GM21619 (cell line): ENCODE results near the gene BCAT1.
"Not testable (repeated sequence)": the region's sequence is repeated elsewhere in the genome, so short reads cannot be mapped to it uniquely, and the experiment has no call there.

Experiments used
- ATAC-seq: cut with Tn5 transposase; IDR thresholded peaks from one replicate; pipeline ENCODE4 v1.9.1; 2021; ENCODE audit not compliant: unreplicated experiment

BCAT1 gene

DNA sequence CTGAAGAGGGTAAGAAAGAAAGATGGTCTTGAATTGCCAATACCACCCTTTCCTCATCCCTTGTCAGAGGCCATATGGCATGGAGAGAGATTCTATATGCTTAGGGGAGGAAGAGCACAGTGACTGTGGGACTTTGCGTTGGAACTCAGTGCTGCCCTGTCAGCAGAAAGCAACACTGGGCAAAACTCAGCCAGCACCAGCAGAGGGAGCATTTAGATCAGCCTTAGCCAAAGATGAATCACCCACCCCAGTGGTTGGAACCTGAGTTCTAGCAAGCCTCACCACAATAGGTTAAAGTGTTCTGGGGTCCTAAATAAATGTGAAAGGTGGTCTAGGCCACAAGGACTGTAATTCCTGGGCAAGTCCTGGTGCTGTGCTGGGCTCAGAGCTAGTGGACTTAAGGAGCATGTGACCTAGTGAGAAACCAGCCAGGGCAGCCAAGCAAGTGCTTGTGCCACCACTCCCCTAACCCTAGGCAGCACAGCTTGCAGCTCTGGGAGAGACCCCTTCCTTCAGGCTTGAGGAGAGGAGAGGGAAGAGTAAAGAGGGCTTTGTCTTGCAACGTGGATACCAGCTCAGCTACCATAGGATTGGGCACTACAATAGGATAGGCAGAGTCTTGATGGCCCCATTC, 11.4 kb upstream of the BCAT1 start:
- peak; percentile 80 for ATAC-seq

DNA sequence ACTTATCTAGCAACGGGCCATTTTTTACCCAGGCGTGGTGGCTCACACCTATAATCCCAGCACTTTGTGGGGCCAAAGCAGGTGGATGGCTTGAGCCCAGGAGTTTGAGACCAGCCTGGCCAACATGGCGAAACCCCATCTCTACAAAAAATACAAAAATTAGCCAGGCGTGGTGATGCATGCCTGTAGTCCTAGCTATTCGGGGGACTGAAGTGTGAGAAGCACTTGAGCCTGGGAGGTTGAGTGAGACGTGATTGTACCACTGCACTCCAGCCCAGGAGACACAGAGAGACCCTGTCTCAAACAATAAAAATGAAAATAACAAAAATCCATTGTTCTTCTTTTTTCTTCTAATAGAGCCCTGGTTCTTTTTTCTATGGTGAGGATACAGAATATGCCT, 7.5 kb upstream of the BCAT1 start:
- ATAC-seq, result not testable (repeated sequence)

- no peak for ATAC-seq
Measured at GRCh38 chr12:24955853-24956252, 7.0 kb upstream of the BCAT1 start.

GRCh38 chr12:24955389-24955788, 6.5 kb upstream of the BCAT1 start:
- ATAC-seq, result no peak

DNA sequence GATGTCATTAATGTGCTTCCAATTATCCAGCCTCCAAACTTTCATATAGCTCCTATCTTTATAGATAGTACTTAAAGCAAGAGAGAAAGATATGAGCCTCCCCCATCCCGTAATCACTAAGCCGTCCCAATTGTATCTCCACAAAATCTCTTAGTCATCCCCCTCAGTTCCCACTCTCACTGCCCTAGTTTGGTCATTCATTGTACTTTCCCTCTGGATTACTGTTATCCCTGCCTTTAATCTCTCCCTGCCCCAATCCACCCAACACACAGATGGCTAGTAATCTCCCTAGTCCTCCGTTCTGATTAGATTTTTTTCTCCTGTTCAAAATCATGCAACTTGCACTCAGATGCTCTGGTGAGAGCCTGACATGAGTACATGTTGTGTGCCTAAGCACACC, 5.4 kb upstream of the BCAT1 start:
- ATAC-seq, result no peak

- no peak for ATAC-seq
Measured at GRCh38 chr12:24952389-24952788, 3.5 kb upstream of the BCAT1 start.

DNA sequence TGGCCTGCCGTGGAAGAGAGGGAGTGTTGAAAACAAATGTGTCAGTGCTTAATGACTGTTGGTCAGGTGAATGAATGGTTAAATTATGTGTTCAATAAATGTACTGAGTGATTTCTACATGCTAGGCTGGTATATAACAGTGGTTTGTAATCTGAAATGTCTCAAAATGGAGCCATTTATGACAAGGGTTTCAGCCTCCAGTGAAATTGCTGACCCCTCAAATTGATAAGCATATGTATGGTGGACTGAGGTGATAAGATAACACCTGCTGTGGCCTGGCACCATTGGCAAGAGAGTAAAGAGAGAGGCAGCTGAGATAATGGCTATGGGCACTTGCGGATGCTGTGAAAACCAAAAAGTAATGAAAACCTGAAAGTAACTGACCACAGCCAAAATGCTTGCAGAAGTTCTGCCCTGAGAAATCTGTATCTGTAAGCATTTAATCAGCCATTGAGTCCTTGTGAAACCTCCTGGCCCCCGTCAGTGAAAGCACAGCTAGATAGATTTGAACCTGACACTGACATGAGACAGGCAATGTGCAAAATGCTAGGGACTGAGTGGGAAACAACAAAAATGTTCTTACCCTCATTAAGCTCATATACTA, 1.4 kb upstream of the BCAT1 start:
- peak; percentile 36 for ATAC-seq

- ATAC-seq, result peak; percentile 21
Measured at GRCh38 chr12:24948420-24948756, 513 bp downstream of the BCAT1 start.

DNA sequence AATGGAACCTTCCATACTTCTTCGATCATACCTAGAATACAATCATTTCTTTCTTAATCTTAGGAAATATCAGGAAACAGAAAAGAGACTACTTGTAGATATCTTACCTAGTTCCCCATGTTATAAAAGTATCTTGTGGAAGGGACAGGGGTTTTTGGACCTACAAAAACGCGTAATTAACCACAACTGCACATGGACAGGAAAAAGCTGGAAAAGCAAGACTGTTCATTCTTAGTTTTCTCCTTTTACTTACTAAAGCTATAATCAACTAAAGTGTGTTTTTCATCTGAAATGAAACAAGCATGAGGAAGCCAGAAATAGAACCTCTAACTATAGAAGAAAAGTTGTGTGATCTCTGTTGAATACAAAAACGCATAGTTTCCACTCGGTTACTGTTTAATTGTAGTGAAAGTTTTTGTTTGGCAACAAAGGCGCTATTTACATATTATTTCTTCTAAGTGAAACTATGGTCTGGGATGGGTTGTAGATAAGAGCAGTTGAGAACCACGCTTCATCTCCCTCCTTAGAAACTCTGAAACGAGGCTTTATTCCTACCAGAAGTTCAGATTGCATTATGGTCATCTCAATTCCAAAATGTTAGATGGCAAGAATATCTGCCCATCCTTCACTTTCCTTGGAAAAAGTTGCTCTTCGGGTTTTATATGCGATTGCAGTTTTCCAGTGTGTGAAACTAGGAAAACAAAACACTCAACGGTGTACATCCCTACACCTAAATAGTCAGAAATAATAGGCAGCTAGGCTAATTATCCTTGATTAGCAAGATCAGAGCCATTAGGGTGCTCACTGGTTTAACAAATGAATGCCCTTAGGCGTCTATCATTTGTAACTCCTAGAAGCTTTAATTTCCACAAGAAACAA, 1.1 kb downstream of the BCAT1 start:
- no peak for ATAC-seq

- no peak for ATAC-seq
Measured at GRCh38 chr12:24945845-24946244, 3.1 kb downstream of the BCAT1 start.

GRCh38 chr12:24945039-24945438, 3.9 kb downstream of the BCAT1 start:
- no peak for ATAC-seq

DNA sequence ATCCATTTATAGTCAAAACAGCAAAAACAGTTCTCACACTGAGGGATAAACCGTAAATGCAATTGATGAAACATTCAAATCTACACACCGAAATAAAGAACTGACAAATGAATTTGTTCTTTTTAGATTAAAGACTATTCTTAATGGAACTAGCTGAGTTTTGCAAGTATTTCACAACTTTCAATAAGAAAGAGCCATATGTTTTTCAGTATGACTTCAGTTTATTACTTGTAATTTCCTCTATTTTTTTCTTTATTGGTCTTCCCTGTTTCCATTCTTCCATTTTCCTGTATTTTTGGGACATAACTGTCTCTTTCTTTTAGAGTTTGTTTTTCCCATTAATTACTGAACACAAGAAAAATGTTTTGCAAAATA, 4.3 kb downstream of the BCAT1 start:
- ATAC-seq, result no peak

- ATAC-seq, result no peak
Measured at GRCh38 chr12:24943947-24944600, 4.8 kb downstream of the BCAT1 start.

- no peak for ATAC-seq
Measured at GRCh38 chr12:24940157-24940556, 8.7 kb downstream of the BCAT1 start.

DNA sequence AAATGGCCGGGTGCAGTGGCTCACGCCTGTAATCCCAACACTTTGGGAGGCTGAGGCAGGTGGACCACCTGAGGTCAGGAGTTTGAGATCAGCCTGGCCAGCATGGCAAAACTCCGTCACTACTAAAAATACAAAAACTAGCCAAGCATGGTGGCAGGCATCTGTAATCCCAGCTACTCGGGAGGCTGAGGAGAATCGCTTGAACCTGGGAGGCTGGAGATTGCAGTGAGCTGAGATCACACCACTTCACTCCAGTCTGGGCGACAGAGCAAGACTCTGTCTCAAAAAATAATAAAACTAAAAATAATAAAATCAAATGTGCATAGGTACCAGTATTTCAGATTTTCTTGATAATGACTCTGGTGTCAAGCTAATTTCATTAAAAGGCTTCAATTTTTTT, 9.3 kb downstream of the BCAT1 start:
- ATAC-seq, result not testable (repeated sequence)

DNA sequence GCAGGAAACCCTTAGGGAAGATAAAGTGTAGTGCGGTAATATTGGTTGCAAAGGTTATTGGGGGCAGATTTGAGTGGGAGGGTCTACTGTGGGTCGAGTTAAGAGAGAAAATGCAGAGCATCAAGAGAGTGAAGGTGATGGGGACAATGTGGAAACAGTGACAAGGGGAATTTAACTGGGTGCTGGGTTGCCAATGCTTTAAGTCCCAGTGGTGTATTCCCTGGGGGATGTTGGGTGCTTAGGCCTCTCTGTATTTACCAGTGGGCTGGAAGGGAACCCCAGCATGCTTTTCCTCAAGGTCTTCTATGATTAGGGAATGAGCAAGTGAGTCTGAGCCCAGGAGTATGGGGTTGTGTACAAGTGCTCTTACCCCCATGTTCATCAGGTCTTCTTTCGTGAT, 10.6 kb downstream of the BCAT1 start:
- no peak for ATAC-seq

DNA sequence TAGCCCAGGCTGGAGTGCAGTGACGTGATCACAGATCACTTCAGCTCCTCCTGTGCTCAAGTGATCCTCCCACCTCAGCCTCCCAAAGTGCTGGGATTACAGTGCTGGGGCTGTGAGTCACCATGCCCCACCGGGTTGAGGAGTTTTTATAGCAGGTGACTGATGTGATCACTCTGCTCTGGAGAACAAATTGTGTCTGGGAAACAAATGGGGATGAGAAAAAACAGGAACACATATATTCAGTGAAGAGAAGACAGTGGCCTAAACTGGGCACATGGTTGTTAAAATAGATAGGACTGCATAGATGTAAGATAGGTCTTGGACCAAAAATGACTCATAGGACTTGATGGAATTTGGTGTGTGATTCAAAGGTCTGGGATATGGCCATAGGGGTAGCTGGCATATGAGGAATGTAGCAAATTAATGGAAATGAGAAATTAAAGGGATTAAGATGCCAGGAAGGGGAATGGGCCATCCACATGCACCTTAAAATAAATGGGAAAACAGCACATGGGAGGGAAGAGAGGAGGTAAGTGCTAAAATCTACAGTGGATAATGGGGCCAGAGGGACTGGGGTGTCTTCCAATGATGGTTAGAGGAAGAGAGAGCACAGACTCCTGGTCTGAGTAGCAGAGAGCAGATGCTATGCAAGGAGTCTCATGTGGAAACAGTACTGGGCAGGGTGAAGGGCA, 11.2 kb downstream of the BCAT1 start:
- no peak for ATAC-seq

DNA sequence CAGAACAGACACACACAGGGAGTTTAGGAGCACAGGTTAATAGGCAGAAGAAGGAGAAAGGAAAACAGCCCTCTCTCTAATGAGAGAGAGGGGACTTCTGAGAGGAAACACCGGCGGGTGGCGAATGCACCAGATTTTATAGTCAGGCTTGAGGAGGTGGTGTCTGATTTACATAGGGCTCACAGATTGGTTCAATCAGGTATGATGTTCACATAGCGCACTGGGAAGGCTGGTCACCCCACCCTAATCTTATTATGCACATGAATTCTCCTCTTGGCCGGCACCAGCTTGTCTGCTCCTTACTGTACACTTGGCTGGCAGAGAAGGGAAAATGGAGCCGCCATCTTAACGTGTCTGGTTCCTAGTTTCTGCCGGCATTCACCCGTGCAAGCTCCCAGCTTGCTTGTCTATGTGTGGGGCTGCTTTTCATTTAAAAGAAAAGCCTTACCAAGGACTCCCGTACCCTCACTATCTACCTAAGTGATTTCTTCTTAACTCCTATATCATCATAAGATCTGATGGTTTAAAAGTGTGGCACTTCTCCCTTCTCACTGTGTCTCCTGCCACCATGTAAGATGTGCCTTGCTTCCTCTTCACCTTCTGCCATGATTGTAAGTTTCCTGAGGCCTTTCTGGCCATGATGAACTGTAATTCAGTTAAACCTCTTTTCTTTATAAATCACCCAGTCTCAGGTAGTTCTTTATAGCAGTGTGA, 15.1 kb downstream of the BCAT1 start:
- ATAC-seq, result no peak

DNA sequence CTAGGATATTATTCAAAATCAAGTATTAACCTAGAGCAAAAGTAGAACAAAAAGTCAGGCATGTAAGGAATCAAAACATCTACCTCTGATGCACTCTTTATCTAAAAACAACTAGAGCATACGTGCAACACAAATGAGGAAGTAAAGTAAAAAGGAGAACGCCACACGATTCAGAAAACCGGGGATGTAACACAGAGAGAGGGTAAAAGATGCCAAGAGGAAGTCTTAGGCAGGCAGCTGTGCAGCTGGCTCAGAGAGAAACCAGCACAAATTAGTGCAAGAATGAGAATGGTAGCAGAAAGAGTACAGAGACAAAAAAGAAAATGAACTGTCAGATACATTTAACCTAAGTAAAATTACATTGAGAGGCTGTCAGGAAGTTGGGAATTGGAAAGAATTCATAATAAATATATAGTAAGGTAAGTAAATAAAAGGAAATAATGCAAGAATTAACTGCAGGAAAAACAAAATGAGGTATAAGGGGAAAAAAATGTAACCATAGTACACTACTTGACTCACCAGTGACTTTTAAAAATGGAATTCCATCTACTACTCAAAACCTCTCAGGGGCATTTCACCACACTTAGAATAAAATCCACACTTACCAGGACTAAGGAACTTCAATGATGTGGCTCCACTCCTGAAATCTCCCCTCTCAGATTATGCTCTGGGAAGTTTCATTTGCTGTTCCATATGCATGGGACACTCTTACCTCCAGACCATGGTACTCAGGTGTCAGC, 17.1 kb downstream of the BCAT1 start:
- peak; percentile 88 for ATAC-seq

GRCh38 chr12:24929953-24930352, 18.9 kb downstream of the BCAT1 start:
- ATAC-seq, result no peak
